Right kidney (tissue), 1 donor: Measurements from ENCODE around the gene AK5.
"Not testable (repeated sequence)": the region's sequence is repeated elsewhere in the genome, so short reads cannot be mapped to it uniquely, and the experiment has no call there.

Experiments
- DNase-seq: peaks from one replicate; pipeline ENCODE4 v3.0.0-alpha.2; 2016

The AK5 gene

DNA sequence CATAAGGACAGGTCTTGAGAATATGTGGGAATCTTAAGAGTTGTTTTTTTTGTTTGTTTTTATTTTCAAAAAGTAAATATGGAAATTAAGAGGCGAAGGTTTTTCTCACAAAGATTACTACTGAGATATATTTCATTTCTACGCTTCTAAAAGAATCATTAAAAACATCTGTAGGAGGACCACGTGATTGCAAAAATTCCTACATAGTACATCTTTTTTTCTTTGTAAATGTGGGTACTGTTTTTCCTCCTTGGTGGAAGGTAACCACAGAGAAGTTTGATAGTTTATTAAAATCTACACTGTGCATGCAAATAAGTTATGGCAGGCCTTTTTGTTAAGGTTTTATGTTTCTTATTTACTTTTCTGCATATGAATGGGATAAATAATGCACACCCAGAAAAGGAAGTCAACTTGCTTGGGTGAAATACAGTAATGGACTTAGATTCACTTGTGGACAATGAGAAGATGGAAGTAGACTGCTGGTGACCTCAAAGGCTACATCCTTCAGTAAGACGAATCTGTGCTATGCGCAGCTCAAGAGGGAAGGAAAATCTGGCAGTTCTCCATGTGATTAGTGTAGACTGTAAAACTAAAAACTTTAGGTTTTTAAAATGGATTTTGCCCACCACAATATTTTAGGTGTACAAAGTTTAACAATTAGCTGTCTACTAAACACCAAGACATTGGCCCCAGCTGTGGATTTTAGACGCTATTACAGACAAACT is 2.0 kb downstream of the AK5 start:
- no peak for DNase-seq

GRCh38 chr1:77287535-77287934 is 5.7 kb downstream of the AK5 start:
- no peak for DNase-seq

DNA sequence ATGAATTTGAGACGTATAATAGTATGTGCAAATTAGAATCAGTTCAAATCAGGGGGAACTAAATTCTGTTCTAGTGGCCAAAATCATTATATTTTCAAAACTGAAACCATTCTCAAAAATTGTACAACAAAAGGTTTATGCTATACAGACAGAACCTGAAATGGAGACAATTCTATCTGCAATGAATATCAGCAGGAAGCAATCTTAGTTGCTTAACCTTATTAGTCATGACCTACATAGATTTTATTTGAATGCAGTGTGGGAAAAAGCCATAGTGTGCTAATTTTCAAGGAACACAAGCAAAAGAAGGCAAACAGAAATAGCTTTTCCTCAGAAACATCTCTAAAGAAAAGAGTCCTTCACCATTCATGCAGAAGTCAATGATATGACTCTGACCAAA is 6.5 kb downstream of the AK5 start:
- DNase-seq, result no peak

- DNase-seq, result no peak
Measured at GRCh38 chr1:77290576-77290975, 8.8 kb downstream of the AK5 start.

DNA sequence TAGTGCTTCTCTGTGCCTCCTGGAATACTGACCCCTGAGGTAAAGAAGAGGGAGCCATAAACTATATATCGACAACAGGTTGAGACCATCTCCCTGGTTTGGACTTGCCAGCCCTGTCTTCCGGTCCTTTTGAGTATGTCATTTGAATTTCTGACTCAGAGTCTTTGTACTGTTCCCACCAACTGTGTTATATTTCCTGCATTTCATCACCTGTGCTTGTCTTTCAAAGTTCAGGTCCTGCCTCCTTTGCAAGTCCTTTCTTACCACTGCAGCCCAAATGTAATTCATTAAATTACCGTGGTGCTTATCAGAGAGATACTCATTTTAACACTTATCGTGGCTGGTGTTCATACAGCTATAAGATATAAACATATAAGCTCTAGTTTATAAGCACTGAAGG is 10.7 kb downstream of the AK5 start:
- no peak for DNase-seq

DNA sequence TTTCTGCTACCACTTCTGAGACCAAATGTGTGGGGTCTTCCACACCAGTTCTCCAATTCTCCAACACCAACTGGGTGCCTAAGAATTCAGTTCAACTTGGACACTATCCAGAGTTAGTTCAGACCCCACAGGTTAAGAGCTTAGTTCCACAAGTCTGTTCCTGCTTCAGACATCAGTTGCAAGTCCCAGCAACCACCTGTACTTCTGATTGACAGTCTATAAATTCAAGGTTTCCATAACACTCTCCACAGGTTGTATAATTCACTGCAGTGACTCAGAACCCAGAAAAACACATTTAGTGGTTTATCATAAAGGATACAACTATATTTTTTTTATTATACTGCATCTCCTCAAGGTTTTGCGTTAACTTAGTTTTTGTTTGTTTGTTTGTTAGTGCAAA is 18.7 kb downstream of the AK5 start:
- DNase-seq, result no peak

GRCh38 chr1:77303387-77303786 is 21.6 kb downstream of the AK5 start:
- no peak for DNase-seq

DNA sequence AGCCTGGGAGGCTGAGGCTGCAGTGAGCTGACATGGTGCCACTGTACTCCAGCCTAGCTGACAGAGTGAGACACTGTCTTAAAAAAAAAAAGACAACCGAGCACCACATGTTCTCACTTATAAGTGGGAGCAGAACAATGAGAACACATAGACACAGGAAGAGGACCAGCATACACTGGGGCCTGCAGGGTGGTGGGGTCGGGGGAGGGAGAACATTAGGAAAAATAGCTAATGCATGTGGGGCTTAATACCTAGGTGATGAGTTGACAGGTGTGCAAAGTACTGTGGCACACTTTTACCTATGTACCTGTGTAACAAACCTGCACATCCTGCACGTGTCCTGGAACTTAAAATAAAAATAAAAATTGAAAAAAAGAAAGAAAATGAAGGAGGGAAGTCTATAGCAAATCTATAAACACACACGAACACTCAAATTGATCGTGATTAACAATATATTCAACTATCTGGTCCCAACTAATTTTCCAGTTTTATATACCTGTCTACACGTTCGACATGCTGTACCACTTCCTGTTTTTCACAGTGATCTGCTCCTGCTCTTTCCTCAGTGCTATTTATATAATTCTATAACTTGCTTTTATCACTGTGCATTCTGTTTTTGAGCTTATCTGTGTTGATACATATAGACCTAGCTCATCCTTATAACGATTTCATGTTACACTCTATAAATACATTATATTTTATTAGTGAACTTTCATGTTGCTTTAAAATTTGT is 27.2 kb downstream of the AK5 start:
- DNase-seq, result no peak

- DNase-seq, result no peak
Measured at GRCh38 chr1:77310924-77311323, 29.1 kb downstream of the AK5 start.

DNA sequence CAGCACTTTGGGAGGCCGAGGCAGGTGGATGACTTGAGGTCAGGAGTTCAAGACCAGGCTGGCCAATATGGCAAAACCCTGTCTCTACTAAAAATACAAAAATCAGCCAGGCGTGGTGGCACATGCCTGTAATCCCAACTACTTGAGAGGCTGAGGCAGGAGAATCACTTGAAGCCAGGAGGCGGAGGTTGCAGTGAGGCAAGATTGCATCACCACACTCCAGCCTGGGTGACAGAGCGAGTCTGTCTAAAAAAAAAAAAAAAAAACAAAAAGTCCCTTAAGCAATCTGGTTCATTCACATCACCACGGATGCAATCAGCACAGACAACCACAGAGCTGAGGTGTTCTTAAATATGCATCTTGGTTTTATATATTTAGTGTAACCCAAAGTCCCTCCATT is 30.5 kb downstream of the AK5 start:
- DNase-seq, result not testable (repeated sequence)

- no peak for DNase-seq
Measured at GRCh38 chr1:77313491-77313890, 31.7 kb downstream of the AK5 start.

- no peak for DNase-seq
Measured at GRCh38 chr1:77316006-77316405, 34.2 kb downstream of the AK5 start.

GRCh38 chr1:77316966-77317365 is 35.1 kb downstream of the AK5 start:
- no peak for DNase-seq

DNA sequence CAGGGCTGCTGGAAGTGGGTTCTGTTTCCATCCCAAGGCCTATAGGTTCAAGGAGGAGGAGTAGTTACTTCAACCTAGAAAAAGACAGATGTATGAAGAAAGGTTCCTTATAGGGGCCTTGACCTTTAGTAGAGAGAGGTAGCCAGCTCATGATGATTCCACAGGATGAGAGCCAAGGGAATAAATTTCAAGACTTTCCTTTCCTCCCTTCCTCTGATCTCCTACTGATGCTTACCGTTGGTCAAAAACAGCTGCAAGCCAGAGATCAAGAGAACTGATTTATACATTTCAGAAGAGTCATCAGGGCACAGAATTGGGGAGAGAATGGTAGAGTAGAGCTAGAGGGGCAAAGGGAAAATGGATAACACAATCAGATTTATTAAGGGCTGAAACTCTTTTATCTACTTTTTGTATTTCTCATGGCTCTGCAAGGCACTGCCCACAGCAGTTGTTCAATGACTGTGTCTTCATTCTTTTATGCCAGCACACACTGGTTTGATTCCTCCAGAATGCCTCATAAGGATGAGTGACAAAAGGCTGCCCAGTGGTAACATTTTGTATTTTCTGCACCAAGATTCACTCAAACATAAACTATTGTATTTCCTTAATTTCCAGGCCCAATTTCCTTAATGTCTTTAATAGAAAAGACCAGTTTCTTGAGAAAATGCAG is 37.4 kb downstream of the AK5 start:
- no peak for DNase-seq

DNA sequence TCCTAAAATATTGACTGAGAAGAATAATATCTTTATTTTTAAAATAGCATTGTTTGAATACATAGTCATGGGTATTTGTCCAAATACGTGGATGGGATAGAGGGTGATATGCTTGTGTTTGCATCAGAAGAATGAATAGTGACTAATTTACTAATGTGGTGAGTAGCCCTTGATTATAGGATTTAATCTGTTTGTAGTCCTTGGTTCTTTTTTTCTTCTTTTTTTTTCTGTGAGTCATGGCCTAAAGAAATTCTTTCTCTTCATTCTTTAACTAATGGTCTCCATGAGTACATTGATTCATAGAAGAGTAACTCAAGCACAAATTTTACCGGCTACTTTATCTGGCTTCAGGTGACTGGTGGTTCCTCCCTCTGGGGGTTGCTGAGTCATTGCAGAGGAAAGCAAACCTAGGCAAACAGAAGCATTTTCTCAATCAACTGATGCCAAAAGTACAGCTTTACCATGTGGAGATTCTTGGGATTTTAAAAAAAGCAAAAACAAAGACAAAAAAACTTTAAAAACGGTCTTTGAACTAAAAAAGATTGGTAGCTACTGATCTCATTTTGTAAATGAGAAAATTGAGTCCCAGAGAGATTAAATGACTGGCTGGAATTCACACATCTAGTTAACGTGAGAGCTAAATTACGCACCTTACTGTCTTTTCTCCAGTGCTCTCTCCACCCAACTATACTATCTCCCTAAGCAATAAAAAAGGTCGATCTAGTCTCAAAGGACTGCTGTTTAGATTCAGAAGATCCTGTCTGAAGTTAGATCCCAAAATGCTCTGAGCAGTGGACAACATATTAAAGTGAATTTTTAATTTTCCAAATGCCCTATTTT is 40.5 kb downstream of the AK5 start:
- DNase-seq, result no peak

DNA sequence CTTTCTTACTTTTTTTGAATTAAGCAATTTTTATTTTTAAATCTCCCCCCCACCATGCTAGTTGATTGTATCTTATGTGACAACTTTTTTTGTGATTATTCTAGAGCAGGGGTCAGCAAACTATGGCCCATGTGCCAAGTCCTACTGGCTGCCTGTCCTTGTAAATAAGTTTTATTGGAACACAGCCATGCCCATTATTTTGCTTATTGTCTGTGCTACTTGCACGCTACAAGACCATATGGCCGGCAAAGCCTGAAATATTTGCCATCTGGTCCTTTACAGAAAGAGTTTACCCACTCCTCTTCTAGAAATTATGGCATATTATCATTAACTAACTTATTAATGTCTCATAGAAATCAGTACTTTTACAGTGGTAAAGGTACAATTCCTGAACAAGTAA is 51.7 kb downstream of the AK5 start:
- DNase-seq, result no peak

DNA sequence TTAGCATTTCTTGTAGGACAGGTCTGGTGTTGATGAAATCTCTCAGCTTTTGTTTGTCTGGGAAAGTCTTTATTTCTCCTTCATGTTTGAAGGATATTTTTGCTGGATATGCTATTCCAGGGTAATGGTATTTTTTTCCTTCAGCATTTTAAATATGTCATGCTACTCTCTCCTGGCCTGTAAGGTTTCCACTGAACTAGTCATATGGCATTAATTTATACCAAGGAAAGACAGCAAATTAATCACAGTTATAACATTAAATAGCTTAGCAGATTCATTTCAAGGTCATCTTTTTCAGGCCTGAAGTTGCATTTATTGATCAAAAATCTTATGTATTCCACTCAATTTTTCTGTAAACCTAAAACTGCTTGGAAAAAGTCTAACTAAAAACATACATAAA is 54.9 kb downstream of the AK5 start:
- DNase-seq, result no peak

DNA sequence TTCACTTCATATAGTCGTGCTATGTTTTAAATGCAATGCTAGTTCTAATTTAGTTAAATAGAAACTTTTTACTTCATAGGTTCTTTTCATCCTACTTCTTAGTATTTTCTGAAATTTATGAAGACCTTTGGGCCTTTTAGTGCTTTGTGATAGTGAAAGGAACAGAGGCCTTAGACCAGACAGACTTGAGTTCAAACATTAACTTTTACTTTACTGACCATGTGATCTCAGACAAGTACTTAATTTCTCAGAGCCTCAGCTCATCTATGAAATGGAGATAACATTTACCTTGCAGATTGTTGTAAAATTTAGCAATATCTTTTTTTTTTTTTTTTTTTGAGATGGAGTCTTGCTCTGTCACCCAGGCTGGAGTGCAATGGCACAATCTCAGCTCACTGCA is 57.5 kb downstream of the AK5 start:
- DNase-seq, result no peak

DNA sequence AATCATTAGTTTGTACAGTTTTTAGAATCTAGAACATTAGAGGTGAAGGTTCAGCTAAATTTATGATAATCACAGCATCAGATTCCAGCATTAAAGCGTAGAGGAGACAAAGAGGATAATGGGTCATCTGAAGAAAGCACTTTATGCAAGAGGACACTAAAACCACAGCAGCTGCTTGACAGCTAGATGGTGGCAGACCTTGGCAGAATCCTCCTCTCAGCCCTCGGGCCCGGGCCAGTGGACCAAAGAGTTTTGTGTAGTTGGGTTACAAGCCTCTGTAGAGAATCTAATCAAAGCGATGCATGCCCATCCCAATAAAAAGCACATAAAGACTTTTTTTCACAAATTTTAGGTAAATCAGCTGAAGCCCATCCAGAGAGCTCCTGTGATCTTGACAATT is 59.4 kb downstream of the AK5 start:
- DNase-seq, result no peak

DNA sequence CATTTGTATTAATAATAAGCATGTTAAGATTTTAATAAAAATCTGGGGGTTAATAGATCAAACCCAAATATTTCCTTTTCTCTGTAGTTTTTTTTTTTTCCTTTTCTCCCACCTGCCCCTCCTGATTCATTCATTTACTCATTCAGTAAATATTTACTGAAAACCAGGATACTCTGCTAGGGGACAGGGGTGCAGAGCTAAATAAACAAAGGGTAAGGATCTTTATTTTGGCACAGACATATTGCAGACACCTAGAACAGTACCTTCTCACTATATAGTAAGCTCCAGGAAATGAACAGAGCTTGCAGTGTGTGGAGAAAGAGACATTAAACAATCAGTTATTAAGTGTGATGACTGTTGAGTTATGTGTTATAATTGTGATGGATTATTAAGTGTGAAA is 60.9 kb downstream of the AK5 start:
- DNase-seq, result no peak

DNA sequence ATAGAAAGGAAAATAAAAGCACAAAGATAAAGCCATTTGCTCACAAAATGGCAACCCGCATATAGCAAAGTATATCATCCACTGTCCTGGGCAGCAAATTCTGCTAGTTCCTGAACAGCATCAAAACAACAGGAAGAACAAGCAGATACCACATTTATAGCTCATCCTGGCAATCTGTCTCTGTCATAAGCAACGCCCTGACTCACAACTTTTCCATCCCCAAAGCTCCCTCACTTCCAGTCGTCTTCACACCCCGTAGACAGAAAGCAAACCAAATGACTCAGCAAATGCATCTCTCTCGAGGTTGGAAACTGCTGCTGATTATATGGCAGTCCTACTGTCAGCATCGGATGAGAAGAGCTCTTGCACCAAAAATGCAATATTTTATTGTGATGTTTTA is 65.8 kb downstream of the AK5 start:
- no peak for DNase-seq

GRCh38 chr1:77348549-77348948 is 66.7 kb downstream of the AK5 start:
- DNase-seq, result no peak

GRCh38 chr1:77349275-77349674 is 67.5 kb downstream of the AK5 start:
- DNase-seq, result no peak
